H9 (cell line): ENCODE results near the gene PDE5A. TPM values are rescaled to one million over a fixed set of nuclear protein-coding genes. Genes with fewer than 3 reads are reported as not detected.

ENCODE experiments used
- DNase-seq: peaks from one replicate; pipeline ENCODE4 v3.0.0-alpha.2; 2017
- H2AFZ ChIP-seq: one replicate; pipeline ENCODE4 v1.6.1; 2013; ENCODE audit warnings: mild to moderate bottlenecking, low read length, control low read depth, moderate library complexity
- H2AK5ac ChIP-seq: 2 replicates; pipeline ENCODE4 v1.6.1; 2013; ENCODE audit warnings: low read length, control low read depth, mixed read lengths; ENCODE audit not compliant: insufficient read length
- H2BK120ac ChIP-seq: one replicate; pipeline ENCODE4 v1.6.1; 2013; ENCODE audit warnings: low read depth, mild to moderate bottlenecking, low read length, control low read depth, inconsistent platforms; ENCODE audit not compliant: poor library complexity, severe bottlenecking
- H2BK12ac ChIP-seq: 2 replicates; pipeline ENCODE4 v1.6.1; 2013; ENCODE audit warnings: low read length, control low read depth, mixed read lengths, low read depth; ENCODE audit not compliant: insufficient read length
- H2BK15ac ChIP-seq: 2 replicates; pipeline ENCODE4 v1.6.1; 2013; ENCODE audit warnings: low read depth, low read length, control low read depth
- H2BK20ac ChIP-seq: one replicate; pipeline ENCODE4 v1.6.1; 2013; ENCODE audit warnings: low read depth, mild to moderate bottlenecking, low read length, control low read depth, inconsistent platforms; ENCODE audit not compliant: poor library complexity, severe bottlenecking
- H2BK5ac ChIP-seq: 2 replicates; pipeline ENCODE4 v1.6.1; 2013; ENCODE audit warnings: low read length, control low read depth, mixed read lengths; ENCODE audit not compliant: insufficient read length
- H3K14ac ChIP-seq: 2 replicates; pipeline ENCODE4 v1.6.1; 2013; ENCODE audit warnings: low read length, control low read depth; ENCODE audit not compliant: insufficient read depth
- H3K18ac ChIP-seq: 2 replicates; pipeline ENCODE4 v1.6.1; 2013; ENCODE audit warnings: low read depth, mild to moderate bottlenecking, mixed read lengths, low read length, control low read depth; ENCODE audit not compliant: insufficient read length
- H3K23ac ChIP-seq: 2 replicates; pipeline ENCODE4 v1.6.1; 2013; ENCODE audit warnings: low read length, control low read depth, mixed read lengths, low read depth; ENCODE audit not compliant: insufficient read length
- H3K23me2 ChIP-seq: 2 replicates; pipeline ENCODE4 v1.6.1; 2013; ENCODE audit warnings: low read depth, mild to moderate bottlenecking, mixed read lengths, low read length, control low read depth; ENCODE audit not compliant: insufficient read length, poor library complexity, severe bottlenecking
- H3K27ac ChIP-seq: 2 replicates; pipeline ENCODE4 v1.5.1; 2013; ENCODE audit warnings: low read length, control low read depth, mixed read lengths, low read depth; ENCODE audit not compliant: insufficient read length
- H3K27me3 ChIP-seq: 2 replicates; pipeline ENCODE4 v1.6.1; 2013; ENCODE audit warnings: low read length, control low read depth, inconsistent platforms; ENCODE audit not compliant: insufficient read depth
- H3K4ac ChIP-seq: 2 replicates; pipeline ENCODE4 v1.6.1; 2013; ENCODE audit warnings: low read depth, mild to moderate bottlenecking, control low read depth, inconsistent platforms, low read length, moderate library complexity
- H3K4me1 ChIP-seq: 2 replicates; pipeline ENCODE4 v1.6.1; 2013; ENCODE audit warnings: low read length, control low read depth, inconsistent platforms; ENCODE audit not compliant: insufficient read depth
- H3K4me2 ChIP-seq: 2 replicates; pipeline ENCODE4 v1.6.1; 2013; ENCODE audit warnings: low read length, control low read depth, mixed read lengths; ENCODE audit not compliant: insufficient read length, insufficient read depth
- H3K56ac ChIP-seq: 2 replicates; pipeline ENCODE4 v1.6.1; 2013; ENCODE audit warnings: low read depth, mild to moderate bottlenecking, mixed read lengths, low read length, control low read depth; ENCODE audit not compliant: insufficient read length
- H3K79me1 ChIP-seq: 2 replicates; pipeline ENCODE4 v1.6.1; 2013; ENCODE audit warnings: low read depth, mild to moderate bottlenecking, moderate library complexity, low read length, control low read depth, inconsistent platforms; ENCODE audit not compliant: insufficient read depth, poor library complexity, severe bottlenecking
- H3K79me2 ChIP-seq: 2 replicates; pipeline ENCODE4 v1.6.1; 2013; ENCODE audit warnings: low read length, control low read depth, inconsistent platforms; ENCODE audit not compliant: insufficient read depth
- H3K9ac ChIP-seq: 2 replicates; pipeline ENCODE4 v1.6.1; 2013; ENCODE audit warnings: low read length, control low read depth, mixed read lengths; ENCODE audit not compliant: insufficient read length; ENCODE audit errors: extremely low read depth
- H3K9me3 ChIP-seq: one replicate; pipeline ENCODE4 v1.6.1; 2013; ENCODE audit warnings: low read depth, low read length, inconsistent platforms; ENCODE audit not compliant: control insufficient read depth
- H3T11ph ChIP-seq: one replicate; pipeline ENCODE4 v1.6.1; 2013; ENCODE audit warnings: mild to moderate bottlenecking, low read length, control low read depth, inconsistent platforms
- H4K20me1 ChIP-seq: one replicate; pipeline ENCODE4 v1.6.1; 2013; ENCODE audit not compliant: control insufficient read depth, insufficient read length, insufficient read depth
- H4K5ac ChIP-seq: 2 replicates; pipeline ENCODE4 v1.6.1; 2013; ENCODE audit warnings: low read depth, mild to moderate bottlenecking, mixed read lengths, low read length, control low read depth; ENCODE audit not compliant: insufficient read length
- H4K8ac ChIP-seq: replicated peaks from 2 replicates; pipeline ENCODE4 v1.6.1; 2013; ENCODE audit warnings: low read length, control low read depth, mixed read lengths, low read depth; ENCODE audit not compliant: insufficient read length
- H4K91ac ChIP-seq: 2 replicates; pipeline ENCODE4 v1.6.1; 2013; ENCODE audit warnings: low read depth, mild to moderate bottlenecking, moderate library complexity, mixed read lengths, low read length, control low read depth; ENCODE audit not compliant: insufficient read length
- H3K27ac Mint-ChIP-seq, 3 experiments: 2 replicates in 2 of 3; 3 replicates in 1 of 3; pipeline ENCODE4 v1.8.0; 2020 to 2021; ENCODE audit warnings: mixed read lengths in 3 of 3, mild to moderate bottlenecking in 1 of 3, moderate library complexity in 1 of 3
- H3K27me3 Mint-ChIP-seq: 2 replicates; pipeline ENCODE4 v1.8.0; 2021; ENCODE audit warnings: low read depth, mild to moderate bottlenecking, moderate library complexity, mixed read lengths
- H3K36me3 Mint-ChIP-seq, 3 experiments: 2 replicates in 2 of 3; 3 replicates in 1 of 3; pipeline ENCODE4 v1.8.0; 2020 to 2021; ENCODE audit warnings: low read depth in 3 of 3, mixed read lengths in 3 of 3; ENCODE audit not compliant: insufficient read depth in 1 of 3
- H3K4me1 Mint-ChIP-seq, 2 experiments: 2 replicates each; pipeline ENCODE4 v1.8.0; 2020; ENCODE audit warnings: mixed read lengths in 2 of 2
- H3K4me3 Mint-ChIP-seq, 2 experiments: 2 replicates in 1 of 2; 3 replicates in 1 of 2; pipeline ENCODE4 v1.8.0; 2020 to 2021; ENCODE audit warnings: mild to moderate bottlenecking in 2 of 2, mixed read lengths in 2 of 2, moderate library complexity in 1 of 2
- H3K9me3 Mint-ChIP-seq, 2 experiments: 2 replicates in 1 of 2; 3 replicates in 1 of 2; pipeline ENCODE4 v1.8.0; 2020; ENCODE audit warnings: mild to moderate bottlenecking in 2 of 2, mixed read lengths in 2 of 2, moderate library complexity in 1 of 2
- CTCF ChIP-seq: fragments of 200-600 bp; sonication (generic); conservative IDR thresholded peaks from 3 replicates; pipeline ENCODE4 v1.8.0; 2021; ENCODE audit warnings: antibody characterized with exemption, mild to moderate bottlenecking
- total RNA-seq: library from RNA; stranded (reverse); gene quantifications from 2 replicates; pipeline ENCODE4 v1.2.1, GENCODE V29; 2021

The PDE5A gene
- total RNA-seq, 1 experiment from 2014 or later: 15.7 TPM

GRCh38 chr4:119657111-119657611, 28.6 kb upstream of the PDE5A start:
- H2BK12ac ChIP-seq: no peak overlapping the region
- no peaks in the 10 kb centered on the region for H3K23me2 ChIP-seq
- no peak overlapping the region for H4K5ac ChIP-seq
- no peak overlapping the region for H3K23ac ChIP-seq
- H3K79me1 ChIP-seq: no peaks in the 10 kb centered on the region
- no peaks in the 10 kb centered on the region for H4K20me1 ChIP-seq
- no peak for TF ChIP-seq CTCF
- no peak overlapping the region for H3K18ac ChIP-seq
- no peak overlapping the region for H3T11ph ChIP-seq
- H3K27me3 ChIP-seq: no peaks in the 10 kb centered on the region
- no peak overlapping the region for H3K14ac ChIP-seq
- H2BK15ac ChIP-seq: no peak overlapping the region
- H2AK5ac ChIP-seq: no peak overlapping the region
- DNase-seq: no peak
- H2AFZ ChIP-seq: no peak overlapping the region
- Mint-ChIP-seq H3K27me3 (no peaks in the 10 kb centered on the region), H3K36me3 (no peaks in the 10 kb centered on the region), H3K27ac (no peak overlapping the region), H3K4me3 (no peak overlapping the region), H3K9me3 (no peaks in the 10 kb centered on the region), H3K4me1 (no peaks in the 10 kb centered on the region)
- H3K27ac ChIP-seq: no peak overlapping the region
- H3K4me2 ChIP-seq: no peak overlapping the region
- no peak overlapping the region for H4K8ac ChIP-seq
- no peak overlapping the region for H2BK5ac ChIP-seq
- H3K9ac ChIP-seq: no peak overlapping the region
- no peak overlapping the region for H3K56ac ChIP-seq
- H3K4me1 ChIP-seq: no peaks in the 10 kb centered on the region
- H2BK20ac ChIP-seq: no peak overlapping the region
- no peak overlapping the region for H3K4ac ChIP-seq
- H2BK120ac ChIP-seq: no peak overlapping the region
- H3K79me2 ChIP-seq: no peaks in the 10 kb centered on the region
- no peaks in the 10 kb centered on the region for H3K9me3 ChIP-seq
- H4K91ac ChIP-seq: no peak overlapping the region
